Measurements from ENCODE around the gene PIGR.

DNA sequence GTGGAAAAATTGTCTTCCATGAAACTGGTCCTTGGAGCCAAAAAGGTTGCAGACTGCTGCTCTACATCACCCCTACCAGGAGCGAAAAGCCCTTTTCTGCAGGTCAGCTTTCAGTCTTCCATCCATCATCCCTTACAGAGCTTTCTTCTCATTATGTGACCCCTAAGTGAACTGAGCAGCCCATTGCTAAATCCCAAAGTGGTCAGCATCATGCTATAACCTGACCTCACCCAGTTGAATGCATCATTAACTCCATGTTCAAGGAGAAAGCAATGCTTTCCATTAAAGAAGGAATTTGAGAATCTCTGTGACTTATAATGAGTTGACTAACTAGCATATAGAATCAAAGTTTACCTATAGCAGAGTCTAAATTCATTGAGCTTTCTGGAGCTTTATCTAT, 59.4 kb downstream of the PIGR start:
- TF ChIP-seq CTCF (conservative IDR thresholded peaks at IDR 0.05; ENCODE audit: low read length), result no peak
- no peak for TF ChIP-seq EZH2phosphoT487 (IDR thresholded peaks at IDR 0.05; ENCODE audit: borderline replicate concordance, low read depth, low read length)
